IPS-11a (cell line): Measurements from ENCODE around the gene SAMHD1.
"Not testable (repeated sequence)": the region's sequence is repeated elsewhere in the genome, so short reads cannot be mapped to it uniquely, and the experiment has no call there.

Source experiments
- H3K4me3 ChIP-seq: one replicate; pipeline ENCODE4 v1.5.1; 2013; ENCODE audit warnings: low read depth, low read length, control low read depth

Gene SAMHD1

DNA sequence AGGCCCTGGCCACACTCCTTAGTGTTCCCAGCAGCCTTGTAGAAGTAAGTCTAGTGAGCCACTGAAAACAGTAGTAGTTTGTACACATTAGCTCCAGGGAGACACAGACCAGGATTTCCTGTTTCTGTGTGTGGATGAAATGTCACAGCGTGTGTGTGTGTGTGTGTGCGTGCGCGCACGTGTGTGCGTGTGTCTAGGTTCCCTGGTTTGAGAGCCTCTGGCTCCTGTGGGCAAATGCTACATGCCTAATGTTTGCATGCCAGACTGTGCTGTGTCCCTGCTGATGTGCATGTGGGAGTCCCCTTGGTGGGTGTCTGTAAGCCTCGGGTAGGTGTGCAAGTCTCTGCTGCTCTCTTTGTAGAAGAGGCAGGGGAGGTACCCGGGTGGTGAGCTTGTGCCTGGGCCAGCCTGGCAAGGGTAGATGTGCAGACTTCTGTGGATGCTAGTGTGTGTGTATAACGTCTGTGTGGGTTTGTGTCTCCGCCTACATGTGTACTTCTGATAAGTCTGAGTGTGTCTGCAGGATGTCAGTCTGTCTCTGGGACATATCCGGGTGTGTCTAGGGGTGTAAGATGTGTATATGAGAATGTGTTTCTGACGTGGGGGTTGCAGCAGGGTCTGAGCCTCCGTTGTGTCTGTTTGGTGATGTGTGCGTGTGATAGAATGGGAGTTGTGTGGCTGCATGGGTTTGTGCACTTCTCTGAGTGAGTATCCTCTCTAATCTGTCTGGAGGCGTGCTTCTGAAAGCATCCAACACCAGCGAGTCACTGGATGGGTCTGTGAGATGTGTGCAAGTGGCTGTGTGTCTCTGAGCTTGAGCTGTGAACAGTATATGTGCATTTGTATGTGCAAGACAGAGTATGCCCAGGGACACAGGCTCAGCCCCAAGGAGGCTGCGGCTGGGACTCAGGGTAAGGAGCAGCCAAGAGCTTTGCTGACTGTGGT lies 94.5 kb downstream of the SAMHD1 start:
- no peak overlapping the region for H3K4me3 ChIP-seq

DNA sequence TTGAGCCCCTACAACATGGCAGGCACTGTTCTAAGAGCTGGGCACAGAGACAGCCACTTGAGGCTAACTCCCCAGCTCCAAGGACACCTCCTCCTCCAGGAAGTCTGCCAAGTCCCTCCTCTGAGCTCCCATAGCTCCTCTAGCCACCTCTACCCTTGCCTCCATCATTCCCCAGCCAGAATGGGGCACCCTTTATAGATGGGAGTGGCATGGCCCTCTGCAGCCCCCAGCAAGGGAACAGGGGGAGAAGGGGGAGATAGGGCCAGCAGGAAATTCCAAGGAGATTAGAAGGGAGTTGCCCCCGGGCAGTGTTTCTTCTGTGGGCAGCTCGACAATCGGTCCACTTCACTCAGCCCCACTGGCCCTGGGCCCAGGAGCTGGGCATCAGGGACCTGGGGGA lies 95.3 kb downstream of the SAMHD1 start:
- H3K4me3 ChIP-seq: no peak overlapping the region

DNA sequence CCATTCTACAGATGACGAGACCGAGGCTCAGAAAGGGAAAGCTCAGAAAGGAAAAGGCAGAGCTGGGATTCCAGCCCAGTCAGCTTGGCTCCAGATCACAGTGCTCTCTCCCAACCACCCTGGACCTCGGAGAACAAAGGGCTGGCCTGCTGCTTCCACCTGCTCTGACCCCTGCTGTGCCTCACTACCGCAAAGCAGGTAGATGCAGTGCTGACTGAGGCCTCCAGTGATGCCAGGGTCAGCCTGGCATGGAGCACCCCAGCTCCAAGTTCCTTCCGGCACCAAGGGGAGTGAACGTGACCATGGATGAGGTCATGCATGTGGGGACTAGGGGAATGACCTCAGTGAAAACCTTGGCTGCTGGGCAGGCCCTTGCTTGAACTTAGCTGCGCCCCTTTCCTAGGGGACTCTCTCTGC lies 96.3 kb downstream of the SAMHD1 start:
- no peak overlapping the region for H3K4me3 ChIP-seq

GRCh38 chr20:36854348-36855240 lies 96.9 kb downstream of the SAMHD1 start:
- H3K4me3 ChIP-seq: no peak overlapping the region

GRCh38 chr20:36852187-36852586 lies 99.3 kb downstream of the SAMHD1 start:
- no peak overlapping the region for H3K4me3 ChIP-seq

GRCh38 chr20:36851490-36851889 lies 100.0 kb downstream of the SAMHD1 start:
- no peak overlapping the region for H3K4me3 ChIP-seq

- H3K4me3 ChIP-seq: no peak overlapping the region
These were observed 100.7 kb downstream of the SAMHD1 start for GRCh38 chr20:36850759-36851158.

DNA sequence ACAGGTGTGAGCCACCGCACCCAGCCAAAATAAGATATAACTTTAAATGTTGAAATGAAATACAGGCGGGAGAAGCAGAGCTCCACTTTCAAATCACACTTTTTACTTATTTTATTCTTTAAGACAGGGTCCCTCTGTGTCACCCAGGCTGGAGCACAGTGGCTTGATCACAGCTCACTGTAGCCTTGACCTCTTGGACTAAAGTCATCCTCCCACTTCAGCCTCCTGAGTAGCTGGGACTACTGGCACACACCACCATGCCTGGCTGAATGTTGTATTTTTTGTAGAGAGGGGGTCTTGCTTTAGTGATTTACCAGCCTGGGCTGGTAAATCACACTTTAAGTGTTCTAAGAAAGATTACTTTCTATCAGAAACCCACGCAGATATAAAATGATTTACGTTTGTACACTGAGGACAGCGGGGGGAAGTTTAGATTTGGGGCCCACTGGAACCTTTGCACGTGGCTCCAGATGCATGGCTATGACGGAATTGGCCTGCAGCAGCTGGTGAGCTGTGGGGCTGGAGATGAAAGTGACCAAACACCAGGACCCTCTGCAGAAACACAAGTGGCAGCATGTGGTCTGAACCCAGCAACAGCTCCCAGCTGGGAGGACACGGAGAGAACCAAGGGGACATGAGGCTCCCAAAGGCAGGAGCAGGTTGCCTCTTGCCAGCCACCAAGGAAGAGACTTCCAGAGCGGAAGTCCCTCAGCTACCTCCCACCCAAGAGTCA lies 102.0 kb downstream of the SAMHD1 start:
- H3K4me3 ChIP-seq: no peak overlapping the region

GRCh38 chr20:36848677-36849076 lies 102.8 kb downstream of the SAMHD1 start:
- no peak overlapping the region for H3K4me3 ChIP-seq

- H3K4me3 ChIP-seq: no peak overlapping the region
These were observed 103.3 kb downstream of the SAMHD1 start for GRCh38 chr20:36848078-36848660.

DNA sequence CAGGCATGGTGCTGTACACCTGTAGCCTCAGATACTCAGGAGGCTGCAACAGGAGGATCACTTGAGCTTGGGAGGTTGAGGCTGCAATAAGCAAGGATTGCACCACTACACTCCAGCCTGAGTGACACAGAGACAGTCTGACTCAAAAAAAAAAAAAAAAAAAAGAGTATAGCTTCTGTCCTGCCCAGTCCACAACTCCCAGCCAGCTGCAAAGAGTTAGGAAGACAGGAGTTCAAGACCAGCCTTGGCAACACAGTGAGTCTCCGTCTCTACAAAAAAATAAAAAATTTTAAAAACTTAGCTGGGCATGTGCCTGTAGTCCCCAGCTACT lies 103.8 kb downstream of the SAMHD1 start:
- H3K4me3 ChIP-seq: no peak overlapping the region

DNA sequence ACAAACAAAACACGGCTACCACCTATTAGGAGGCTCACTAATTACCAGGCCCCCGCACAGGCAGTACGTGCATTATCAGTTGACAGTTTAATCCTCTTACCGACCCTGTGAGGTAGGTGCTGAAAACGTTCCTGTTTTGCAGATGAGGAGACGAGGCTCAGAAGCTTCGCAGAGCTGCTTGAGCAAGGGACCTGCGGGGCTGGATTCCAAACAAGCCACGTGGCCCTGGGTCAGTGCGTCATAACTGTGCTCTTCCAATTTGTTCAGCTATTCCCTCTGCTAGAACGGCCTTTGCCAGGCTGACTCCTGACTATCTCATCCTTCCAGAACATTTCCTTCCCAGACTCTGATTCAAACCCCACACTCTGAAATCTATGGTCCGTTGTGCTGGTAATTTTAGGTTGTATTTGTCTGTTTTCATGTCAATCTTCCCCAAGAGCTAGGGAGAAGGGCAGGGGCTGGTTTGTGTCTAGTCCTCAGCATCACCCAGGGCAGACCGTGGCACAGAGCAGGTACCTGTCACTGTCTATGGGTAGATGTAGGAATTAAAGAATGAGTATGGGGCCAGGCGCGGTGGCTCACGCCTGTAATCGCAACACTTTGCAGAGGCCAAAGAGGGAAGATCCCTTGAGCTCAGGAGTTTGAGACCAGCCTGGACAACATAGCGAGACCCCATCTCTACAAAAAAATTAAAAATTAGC lies 104.3 kb downstream of the SAMHD1 start:
- H3K4me3 ChIP-seq: no peak overlapping the region

DNA sequence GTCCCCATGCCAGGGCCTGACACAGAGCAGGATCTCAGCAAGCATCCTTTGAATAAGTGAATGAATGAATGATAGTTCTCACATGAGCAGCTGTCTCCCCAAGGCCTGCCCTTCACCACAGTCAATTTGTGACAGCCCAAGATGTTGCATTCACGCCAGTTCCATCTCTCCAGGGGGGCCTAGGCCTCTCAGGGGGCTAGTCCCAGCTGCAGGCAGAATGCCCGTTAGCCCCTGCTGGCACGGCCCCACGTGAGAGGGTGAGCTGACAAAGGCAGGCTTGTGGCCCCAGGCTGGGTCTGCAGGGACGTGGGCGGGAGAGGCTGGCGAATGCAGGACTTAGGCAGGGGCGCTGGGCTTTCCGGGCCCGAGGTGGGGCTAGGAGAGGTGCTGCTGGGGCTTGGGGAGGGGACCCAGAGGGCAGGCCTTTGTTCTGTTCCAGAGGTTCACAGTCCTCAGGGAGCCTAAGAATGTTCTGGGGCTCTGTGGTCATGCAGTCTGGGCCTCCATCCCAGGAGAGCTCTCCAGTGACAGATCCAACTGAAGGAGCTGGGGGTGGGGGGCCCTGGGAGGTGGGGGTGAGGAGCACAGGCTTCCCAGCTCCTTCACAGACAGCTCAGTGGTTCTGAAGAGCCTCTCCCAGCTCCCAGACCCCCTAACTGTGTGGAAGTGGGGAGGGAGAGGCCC lies 106.1 kb downstream of the SAMHD1 start:
- no peak overlapping the region for H3K4me3 ChIP-seq

DNA sequence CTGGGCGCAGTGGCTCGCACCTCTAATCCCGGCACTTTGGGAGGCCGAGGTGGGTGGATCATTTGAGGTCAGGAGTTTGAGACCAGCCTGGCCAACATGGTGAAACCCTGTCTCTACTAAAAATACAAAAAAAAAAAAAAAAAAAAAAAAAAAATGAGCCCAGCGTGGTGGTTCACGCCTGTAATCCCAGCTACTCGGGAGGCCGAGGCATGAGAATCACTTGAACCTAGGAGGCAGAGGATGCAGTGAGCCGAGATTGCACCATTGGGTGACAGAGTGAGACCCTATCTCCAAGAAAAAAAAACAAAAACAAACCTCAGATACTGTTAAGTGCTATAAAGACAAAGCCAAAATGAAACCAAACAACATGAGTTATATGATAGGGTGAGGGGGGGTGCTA lies 110.5 kb downstream of the SAMHD1 start:
- H3K4me3 ChIP-seq: not testable (repeated sequence)
